ENCODE data around the gene RIMS1.

GRCh38 chr6:72374857-72375256 lies 488.5 kb downstream of the RIMS1 start:
- TF ChIP-seq FOXK1 (CRISPR knock-in tag; IDR thresholded peaks at IDR 0.05) (no peak), ZNF138 (CRISPR knock-in tag; conservative IDR thresholded peaks at IDR 0.05) (no peak), TCF7 (CRISPR knock-in tag; IDR thresholded peaks at IDR 0.05; ENCODE audit: low read depth) (no peak), SMAD3 (CRISPR knock-in tag; IDR thresholded peaks at IDR 0.05; ENCODE audit: borderline replicate concordance) (no peak), CTCF (IDR thresholded peaks at IDR 0.05) (no peak), ZNF121 (CRISPR knock-in tag; IDR thresholded peaks at IDR 0.05) (no peak), ZNF219 (CRISPR knock-in tag; IDR thresholded peaks at IDR 0.05; ENCODE audit: borderline replicate concordance) (no peak), TEAD4 (CRISPR knock-in tag; IDR thresholded peaks at IDR 0.05) (no peak), USF2 (CRISPR knock-in tag; IDR thresholded peaks at IDR 0.05) (no peak), ZNF416 (CRISPR knock-in tag; IDR thresholded peaks at IDR 0.05) (no peak)

All from WTC11 (cell line).